ENCODE results near the gene USP4.

Gene USP4

DNA sequence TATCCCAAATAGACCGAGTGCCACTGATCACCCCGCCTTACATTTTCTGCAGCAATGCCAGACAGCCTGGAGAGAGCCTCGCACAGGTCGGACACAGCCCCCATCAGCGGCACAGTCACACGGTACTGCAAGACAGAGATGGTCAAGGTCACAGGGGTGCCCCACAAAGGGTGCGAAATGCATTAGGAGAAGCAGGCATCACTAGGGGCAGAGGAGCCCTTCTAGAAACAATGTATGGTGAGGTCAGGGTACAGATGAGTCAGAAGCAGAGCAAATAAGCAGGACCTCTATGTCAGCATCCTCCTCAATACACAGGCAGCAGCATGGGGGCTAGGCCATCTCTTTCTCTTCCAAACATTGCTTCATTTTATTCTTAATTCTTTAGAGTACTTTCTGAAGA is 41.3 kb downstream of the USP4 start:
- no peak for DNase-seq (ENCODE audit: low spot score)
- in situ Hi-C loops (cut with MboI; ENCODE audit: low sequenced_read_pairs, unreplicated experiment): no loop called here
- no peak for TF ChIP-seq CTCF (IDR thresholded peaks at IDR 0.05; ENCODE audit: borderline replicate concordance, control extremely low read depth, extremely low read depth, insufficient read depth, missing control alignments)

- TF ChIP-seq CTCF (IDR thresholded peaks at IDR 0.05; ENCODE audit: borderline replicate concordance, control extremely low read depth, extremely low read depth, insufficient read depth, missing control alignments): no peak
- DNase-seq (ENCODE audit: low spot score): no peak
- in situ Hi-C loops (cut with MboI; ENCODE audit: low sequenced_read_pairs, unreplicated experiment): no loop called here
Observed at GRCh38 chr3:49296781-49297411, 43.0 kb downstream of the USP4 start.

GRCh38 chr3:49295489-49296058 is 44.3 kb downstream of the USP4 start:
- DNase-seq (ENCODE audit: low spot score): peak; percentile 54
- TF ChIP-seq CTCF (IDR thresholded peaks at IDR 0.05; ENCODE audit: borderline replicate concordance, control extremely low read depth, extremely low read depth, insufficient read depth, missing control alignments): peak; percentile 31
- in situ Hi-C loops (cut with MboI; ENCODE audit: low sequenced_read_pairs, unreplicated experiment): no loop called here

DNA sequence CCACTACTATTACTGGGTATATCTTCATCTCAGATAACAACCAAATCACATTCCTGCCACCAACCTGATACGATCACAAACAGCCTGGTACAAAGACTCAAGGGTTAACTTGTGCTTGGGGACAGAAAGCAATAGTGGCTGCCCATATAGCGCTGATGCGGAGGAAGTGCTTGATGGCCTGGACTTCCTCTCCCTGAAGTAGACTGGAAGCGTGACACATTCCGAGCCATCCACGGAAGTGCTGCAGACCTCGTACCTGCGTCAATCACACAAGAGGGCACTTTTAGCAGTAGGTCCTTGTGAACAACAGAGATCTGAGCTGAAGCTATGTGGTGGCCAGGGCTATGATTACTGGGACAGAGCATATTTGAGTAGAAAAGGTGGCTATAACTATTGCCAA is 45.5 kb downstream of the USP4 start:
- no peak for TF ChIP-seq CTCF (IDR thresholded peaks at IDR 0.05; ENCODE audit: borderline replicate concordance, control extremely low read depth, extremely low read depth, insufficient read depth, missing control alignments)
- no peak for DNase-seq (ENCODE audit: low spot score)
- in situ Hi-C loops (cut with MboI; ENCODE audit: low sequenced_read_pairs, unreplicated experiment): no loop called here

DNA sequence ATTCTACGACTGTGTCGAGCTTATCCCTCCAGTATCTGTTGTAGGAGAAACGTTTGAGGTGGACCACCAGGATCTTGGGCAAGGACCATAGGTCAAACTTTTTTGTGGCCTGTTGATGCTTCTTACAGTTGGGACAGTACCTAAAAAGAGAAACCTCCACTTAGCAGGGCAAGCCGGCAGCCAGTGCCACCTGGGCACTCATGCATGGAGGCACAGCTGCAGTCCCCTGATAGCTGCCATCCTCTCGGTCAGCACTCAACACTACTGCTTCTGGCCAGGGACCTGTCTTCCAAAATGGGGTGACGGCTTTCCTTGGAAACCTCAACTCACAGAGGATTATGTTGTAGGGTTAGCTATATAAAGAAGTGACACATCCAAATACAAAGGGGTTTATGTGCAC is 55.9 kb downstream of the USP4 start:
- in situ Hi-C loops (cut with MboI; ENCODE audit: low sequenced_read_pairs, unreplicated experiment): no loop called here
- TF ChIP-seq CTCF (IDR thresholded peaks at IDR 0.05; ENCODE audit: borderline replicate concordance, control extremely low read depth, extremely low read depth, insufficient read depth, missing control alignments): no peak
- DNase-seq (ENCODE audit: low spot score): no peak

DNA sequence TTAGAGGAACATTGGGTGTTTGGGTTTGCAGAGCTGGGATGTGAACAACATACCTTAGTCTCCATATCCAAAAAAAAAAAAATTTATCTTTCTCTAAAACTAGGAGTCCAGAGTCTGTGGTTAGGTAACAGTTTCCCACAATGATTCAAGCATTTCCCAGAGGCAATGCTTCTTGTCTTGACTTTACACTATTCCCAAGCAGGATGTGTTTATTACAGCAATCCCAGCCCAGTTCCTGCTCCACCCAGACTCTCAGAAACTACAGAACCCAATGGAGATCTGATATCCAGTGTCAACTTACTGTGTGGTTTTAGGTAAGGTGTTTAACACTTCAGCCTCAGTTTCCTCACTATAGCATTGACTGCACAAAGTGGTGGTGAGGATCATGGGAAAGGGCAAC is 60.5 kb downstream of the USP4 start:
- no peak for DNase-seq (ENCODE audit: low spot score)
- TF ChIP-seq CTCF (IDR thresholded peaks at IDR 0.05; ENCODE audit: borderline replicate concordance, control extremely low read depth, extremely low read depth, insufficient read depth, missing control alignments): no peak
- in situ Hi-C loops (cut with MboI; ENCODE audit: low sequenced_read_pairs, unreplicated experiment): no loop called here
